GM19328 (cell line): ENCODE data around the gene CFAP46.
"Not testable (repeated sequence)": the region's sequence is repeated elsewhere in the genome, so short reads cannot be mapped to it uniquely, and the experiment has no call there.

ENCODE experiments used
- ATAC-seq: cut with Tn5 transposase; IDR thresholded peaks from one replicate; pipeline ENCODE4 v1.9.1; 2021; ENCODE audit warnings: mild to moderate bottlenecking, moderate library complexity; ENCODE audit not compliant: unreplicated experiment

CFAP46 gene

GRCh38 chr10:132781556-132781955 lies 160.8 kb downstream of the CFAP46 start:
- ATAC-seq = no peak

- ATAC-seq = no peak
Measured at GRCh38 chr10:132780356-132780755, 162.0 kb downstream of the CFAP46 start.

- ATAC-seq = no peak
Measured at GRCh38 chr10:132779549-132780294, 162.6 kb downstream of the CFAP46 start.

GRCh38 chr10:132777441-132777840 lies 164.9 kb downstream of the CFAP46 start:
- no peak for ATAC-seq

- ATAC-seq = no peak
Measured at GRCh38 chr10:132776821-132777220, 165.5 kb downstream of the CFAP46 start.

GRCh38 chr10:132776186-132776585 lies 166.2 kb downstream of the CFAP46 start:
- no peak for ATAC-seq

- ATAC-seq = no peak
Measured at GRCh38 chr10:132774902-132775863, 167.2 kb downstream of the CFAP46 start.

GRCh38 chr10:132774181-132774901 lies 168.0 kb downstream of the CFAP46 start:
- no peak for ATAC-seq

GRCh38 chr10:132772816-132773215 lies 169.6 kb downstream of the CFAP46 start:
- not testable (repeated sequence) for ATAC-seq

GRCh38 chr10:132770061-132771021 lies 172.0 kb downstream of the CFAP46 start:
- ATAC-seq = no peak

GRCh38 chr10:132768346-132769248 lies 173.8 kb downstream of the CFAP46 start:
- no peak for ATAC-seq

GRCh38 chr10:132766291-132766690 lies 176.1 kb downstream of the CFAP46 start:
- no peak for ATAC-seq

GRCh38 chr10:132765435-132765834 lies 176.9 kb downstream of the CFAP46 start:
- ATAC-seq = no peak

- no peak for ATAC-seq
Measured at GRCh38 chr10:132764108-132764507, 178.3 kb downstream of the CFAP46 start.

- ATAC-seq = no peak
Measured at GRCh38 chr10:132763545-132763944, 178.8 kb downstream of the CFAP46 start.

- no peak for ATAC-seq
Measured at GRCh38 chr10:132762267-132762666, 180.1 kb downstream of the CFAP46 start.

- no peak for ATAC-seq
Measured at GRCh38 chr10:132761395-132762060, 180.8 kb downstream of the CFAP46 start.

GRCh38 chr10:132758865-132759264 lies 183.5 kb downstream of the CFAP46 start:
- ATAC-seq = no peak
